GM12865 (cell line): ENCODE data around the gene SAMM50.
A peak's percentile ranks its signal among the peaks of the same experiment; 100 is the strongest.

Source experiments
- DNase-seq: peaks from one replicate; pipeline ENCODE4 v3.0.0; 2010; ENCODE audit warnings: low read depth
- H3K4me3 ChIP-seq: 2 replicates; pipeline ENCODE4 v1.5.1; 2011; ENCODE audit warnings: mild to moderate bottlenecking, low read depth, low read length, control low read depth
- CTCF ChIP-seq: IDR thresholded peaks from 2 replicates; pipeline ENCODE4 v1.5.1; 2011; ENCODE audit warnings: low read length, control low read depth, low read depth, inconsistent platforms; ENCODE audit not compliant: insufficient read depth; ENCODE audit errors: missing control alignments

Gene SAMM50

GRCh38 chr22:43945632-43946383, 9.4 kb upstream of the SAMM50 start:
- peak; percentile 74 for DNase-seq
- H3K4me3 ChIP-seq = no peak overlapping the region
- peak; percentile 87 for TF ChIP-seq CTCF

GRCh38 chr22:43946384-43946667, 8.9 kb upstream of the SAMM50 start:
- H3K4me3 ChIP-seq = no peak overlapping the region
- no peak for TF ChIP-seq CTCF
- no peak for DNase-seq

GRCh38 chr22:43948836-43949406, 6.3 kb upstream of the SAMM50 start:
- no peak overlapping the region for H3K4me3 ChIP-seq
- no peak for DNase-seq
- no peak for TF ChIP-seq CTCF

- no peak for TF ChIP-seq CTCF
- no peak for DNase-seq
- H3K4me3 ChIP-seq = no peak overlapping the region
These were observed 3.9 kb upstream of the SAMM50 start for GRCh38 chr22:43951391-43951790.

GRCh38 chr22:43951966-43952365, 3.3 kb upstream of the SAMM50 start:
- DNase-seq = no peak

GRCh38 chr22:43953988-43954785, 1.1 kb upstream of the SAMM50 start:
- DNase-seq = no peak
- no peak for TF ChIP-seq CTCF
- peak overlapping the region; percentile 99 for H3K4me3 ChIP-seq

More at GRCh38 chr22:43951966-43952365, 3.3 kb upstream of the SAMM50 start:
- H3K4me3 ChIP-seq = no peak overlapping the region
- TF ChIP-seq CTCF = no peak
